Effector memory CD4-positive, alpha-beta T cell (primary cell): ENCODE results near the gene ASTN1.

Experiments used
- DNase-seq, 3 donors: peaks; one replicate each; pipeline ENCODE4 v3.0.0-alpha.2; 2020
- H3K27ac ChIP-seq: 2 replicates; pipeline ENCODE4 v1.7.0; 2013; ENCODE audit warnings: mild to moderate bottlenecking, low read length, moderate library complexity; ENCODE audit not compliant: insufficient read depth, poor library complexity, severe bottlenecking
- H3K27me3 ChIP-seq: replicated peaks from 2 replicates; pipeline ENCODE4 v1.7.0; 2013; ENCODE audit warnings: mild to moderate bottlenecking, low read length; ENCODE audit not compliant: insufficient read depth, control insufficient read depth, poor library complexity, severe bottlenecking
- H3K36me3 ChIP-seq: 2 replicates; pipeline ENCODE4 v1.7.0; 2013; ENCODE audit warnings: mild to moderate bottlenecking, low read length, moderate library complexity; ENCODE audit not compliant: control insufficient read depth, insufficient read depth
- H3K4me1 ChIP-seq: 2 replicates; pipeline ENCODE4 v1.7.0; 2013; ENCODE audit warnings: low read length, mild to moderate bottlenecking; ENCODE audit not compliant: control insufficient read depth, insufficient read depth, poor library complexity, severe bottlenecking
- H3K4me3 ChIP-seq: 2 replicates; pipeline ENCODE4 v1.7.0; 2013; ENCODE audit warnings: low read length, low read depth, mild to moderate bottlenecking; ENCODE audit not compliant: insufficient read depth, poor library complexity, severe bottlenecking
- H3K9me3 ChIP-seq: 2 replicates; pipeline ENCODE4 v1.7.0; 2013; ENCODE audit warnings: mild to moderate bottlenecking, low read length, moderate library complexity; ENCODE audit not compliant: control insufficient read depth
- total RNA-seq, 3 donors: gene quantifications; one replicate each; lab custom pipeline; 2026; lab: John Stamatoyannopoulos, UW

Gene ASTN1
- total RNA-seq = 0 reads per million in 3 donors

- Histone ChIP-seq H3K4me3 (no peak within 1 kb of the TSS), H3K27me3 (peaks cover 4% of the 10 kb centered on the region), H3K9me3 (no peaks in the 10 kb centered on the region), H3K27ac (no peak within 1 kb of the TSS), H3K36me3 (no peaks in the 10 kb centered on the region), H3K4me1 (no peaks in the 10 kb centered on the region)
- DNase-seq = no peak
Measured at GRCh38 chr1:177164380-177165068, at the start of gene ASTN1. TSS of gene ASTN1 (minus strand) at chr1:177164712. CDS start at chr1:177164676, 36 bp downstream.

- no peaks in the 10 kb centered on the region for H3K27me3 ChIP-seq
- no peak for DNase-seq
- H3K4me1 ChIP-seq = no peaks in the 10 kb centered on the region
- no peak overlapping the region for H3K27ac ChIP-seq
- no peaks in the 10 kb centered on the region for H3K36me3 ChIP-seq
- H3K9me3 ChIP-seq = no peaks in the 10 kb centered on the region
- H3K4me3 ChIP-seq = no peak overlapping the region
Measured at GRCh38 chr1:177211231-177211630, 46.7 kb upstream of the ASTN1 start.

- H3K4me1 ChIP-seq = no peaks in the 10 kb centered on the region
- no peaks in the 10 kb centered on the region for H3K36me3 ChIP-seq
- H3K4me3 ChIP-seq = no peak overlapping the region
- no peaks in the 10 kb centered on the region for H3K9me3 ChIP-seq
- H3K27ac ChIP-seq = no peak overlapping the region
- no peak for DNase-seq
- no peaks in the 10 kb centered on the region for H3K27me3 ChIP-seq
Measured at GRCh38 chr1:177210071-177210470, 45.6 kb upstream of the ASTN1 start.

- no peaks in the 10 kb centered on the region for H3K4me1 ChIP-seq
Measured at GRCh38 chr1:177209357-177209756, 44.8 kb upstream of the ASTN1 start.

GRCh38 chr1:177208920-177209319 lies 44.4 kb upstream of the ASTN1 start:
- no peaks in the 10 kb centered on the region for H3K27me3 ChIP-seq
- no peak for DNase-seq
- H3K4me1 ChIP-seq = no peaks in the 10 kb centered on the region
- H3K4me3 ChIP-seq = no peak overlapping the region
- H3K36me3 ChIP-seq = no peaks in the 10 kb centered on the region
- H3K27ac ChIP-seq = no peak overlapping the region
- no peaks in the 10 kb centered on the region for H3K9me3 ChIP-seq

More at GRCh38 chr1:177209357-177209756, 44.8 kb upstream of the ASTN1 start:
- H3K36me3 ChIP-seq = no peaks in the 10 kb centered on the region
- no peak overlapping the region for H3K4me3 ChIP-seq
- H3K27ac ChIP-seq = no peak overlapping the region
- H3K27me3 ChIP-seq = no peaks in the 10 kb centered on the region
- no peaks in the 10 kb centered on the region for H3K9me3 ChIP-seq
- no peak for DNase-seq

GRCh38 chr1:177206831-177207355 lies 42.4 kb upstream of the ASTN1 start:
- no peaks in the 10 kb centered on the region for H3K9me3 ChIP-seq
- H3K27ac ChIP-seq = no peak overlapping the region
- H3K27me3 ChIP-seq = no peaks in the 10 kb centered on the region
- no peaks in the 10 kb centered on the region for H3K36me3 ChIP-seq
- DNase-seq = no peak
- no peak overlapping the region for H3K4me3 ChIP-seq
- no peaks in the 10 kb centered on the region for H3K4me1 ChIP-seq

- Histone ChIP-seq H3K4me1 (no peaks in the 10 kb centered on the region), H3K27ac (no peak overlapping the region), H3K4me3 (no peak overlapping the region), H3K36me3 (no peaks in the 10 kb centered on the region), H3K27me3 (no peaks in the 10 kb centered on the region), H3K9me3 (no peaks in the 10 kb centered on the region)
- DNase-seq = no peak
Measured at GRCh38 chr1:177200290-177200689, 35.8 kb upstream of the ASTN1 start.

GRCh38 chr1:177198243-177198642 lies 33.7 kb upstream of the ASTN1 start:
- H3K4me1 ChIP-seq = no peaks in the 10 kb centered on the region

GRCh38 chr1:177190308-177190970 lies 25.9 kb upstream of the ASTN1 start:
- no peak for DNase-seq
- Histone ChIP-seq H3K27ac (no peak overlapping the region), H3K4me1 (no peaks in the 10 kb centered on the region), H3K9me3 (no peaks in the 10 kb centered on the region), H3K27me3 (no peaks in the 10 kb centered on the region), H3K4me3 (no peak overlapping the region), H3K36me3 (no peaks in the 10 kb centered on the region)

More at GRCh38 chr1:177198243-177198642, 33.7 kb upstream of the ASTN1 start:
- DNase-seq = no peak
- Histone ChIP-seq H3K27me3 (no peaks in the 10 kb centered on the region), H3K36me3 (no peaks in the 10 kb centered on the region), H3K4me3 (no peak overlapping the region), H3K9me3 (no peaks in the 10 kb centered on the region), H3K27ac (no peak overlapping the region)

- H3K27ac ChIP-seq = no peak overlapping the region
- DNase-seq = no peak
Measured at GRCh38 chr1:177186639-177187038, 22.1 kb upstream of the ASTN1 start.

More at GRCh38 chr1:177186639-177187038, 22.1 kb upstream of the ASTN1 start:
- Histone ChIP-seq H3K36me3 (no peaks in the 10 kb centered on the region), H3K4me1 (peaks cover 5% of the 10 kb centered on the region), H3K4me3 (no peak overlapping the region), H3K27me3 (no peaks in the 10 kb centered on the region), H3K9me3 (no peaks in the 10 kb centered on the region)
